ENCODE data around the gene RPL22L1.

GRCh38 chr3:170897978-170898377, 28.0 kb upstream of the RPL22L1 start:
- TF ChIP-seq CTCF (conservative IDR thresholded peaks at IDR 0.05) (no peak), EZH2 (IDR thresholded peaks at IDR 0.05; ENCODE audit: low read depth) (no peak)

Measured in PC-9 (cell line).